HG03135 (cell line): ENCODE measurements around the gene RAD9B.
"Not testable (repeated sequence)": the region's sequence is repeated elsewhere in the genome, so short reads cannot be mapped to it uniquely, and the experiment has no call there.

ENCODE experiments used
- ATAC-seq: cut with Tn5 transposase; IDR thresholded peaks from one replicate; pipeline ENCODE4 v1.9.1; 2021; ENCODE audit warnings: mild to moderate bottlenecking, moderate library complexity; ENCODE audit not compliant: unreplicated experiment

Gene RAD9B

GRCh38 chr12:110520876-110521712 is 19.0 kb downstream of the RAD9B start:
- not testable (repeated sequence) for ATAC-seq

- no peak for ATAC-seq
Measured at GRCh38 chr12:110528277-110528839, 26.2 kb downstream of the RAD9B start.

- ATAC-seq = no peak
Measured at GRCh38 chr12:110530511-110530910, 28.4 kb downstream of the RAD9B start.

GRCh38 chr12:110531741-110532333 is 29.7 kb downstream of the RAD9B start:
- ATAC-seq = peak; percentile 90

GRCh38 chr12:110532644-110533043 is 30.5 kb downstream of the RAD9B start:
- no peak for ATAC-seq

DNA sequence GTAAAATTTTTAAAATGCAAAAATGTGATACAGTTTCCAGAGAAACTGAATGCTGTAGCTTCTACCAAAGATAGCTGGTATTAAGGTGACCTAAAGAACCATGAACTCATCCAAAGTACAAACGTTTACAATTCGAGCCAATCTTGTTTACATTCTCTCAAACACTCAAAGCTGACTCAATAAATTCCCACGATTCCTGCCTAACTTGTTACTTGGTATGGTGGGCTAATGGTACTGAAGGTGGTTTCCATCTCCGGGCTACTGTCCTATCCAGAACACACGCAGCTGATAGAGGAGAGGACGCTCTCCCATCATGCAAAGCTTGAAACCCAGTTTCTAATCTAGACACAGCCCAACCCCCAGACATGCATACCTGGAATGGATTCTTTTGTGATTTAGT is 31.5 kb downstream of the RAD9B start:
- ATAC-seq = no peak

DNA sequence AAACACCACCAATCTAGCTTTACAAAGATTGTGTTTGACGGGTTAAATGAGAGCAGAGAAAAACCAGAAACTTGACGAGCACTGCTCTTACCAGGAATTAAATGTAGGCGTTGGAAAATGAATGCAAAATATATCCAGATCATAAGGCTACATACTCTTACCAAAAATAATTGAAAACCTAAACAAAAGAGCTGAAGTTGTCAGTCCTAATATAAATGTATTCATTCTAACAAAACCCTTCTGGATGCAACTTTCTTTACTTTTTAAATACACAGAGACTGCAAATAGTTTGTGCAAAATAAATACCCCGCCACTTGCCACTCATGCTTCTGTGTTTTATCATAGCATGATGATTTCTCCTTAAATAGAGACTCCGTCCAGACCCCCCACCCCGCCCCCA is 32.7 kb downstream of the RAD9B start:
- no peak for ATAC-seq

GRCh38 chr12:110536834-110537604 is 34.9 kb downstream of the RAD9B start:
- ATAC-seq = no peak

GRCh38 chr12:110537605-110538409 is 35.7 kb downstream of the RAD9B start:
- no peak for ATAC-seq

DNA sequence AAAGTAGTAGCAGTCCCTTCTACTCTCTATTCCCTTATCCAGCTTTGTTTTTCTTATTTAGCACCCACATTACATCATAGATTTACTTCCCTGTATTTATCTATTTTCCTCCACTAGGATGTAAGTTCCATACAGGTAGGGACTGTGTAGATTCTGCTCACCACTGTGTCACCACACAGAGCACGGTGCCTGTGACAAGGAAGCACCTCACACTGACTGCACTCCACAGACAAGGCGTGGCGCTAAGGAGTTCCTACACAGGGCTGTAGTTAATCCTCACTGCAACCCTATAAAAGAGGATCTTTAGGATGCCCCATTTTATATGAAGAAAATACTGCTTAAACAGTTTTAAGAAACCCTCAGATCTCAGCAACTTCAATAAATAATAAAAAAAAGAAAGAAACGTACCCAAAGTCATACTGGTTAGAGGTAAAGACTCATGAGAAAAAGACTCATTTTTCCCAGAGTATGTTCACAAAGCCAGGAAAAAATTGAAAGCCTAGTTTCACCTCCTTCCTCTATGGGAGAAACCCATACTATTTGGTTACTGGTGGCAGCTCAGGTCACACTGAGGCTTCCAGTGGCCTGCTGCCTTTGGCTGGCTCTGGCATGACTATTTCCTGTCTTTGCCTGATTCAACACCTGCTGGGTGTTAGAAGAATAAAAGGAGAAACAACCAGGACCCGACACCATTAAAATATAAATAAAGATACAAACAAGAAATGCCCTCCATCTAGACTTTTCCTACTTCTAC is 36.9 kb downstream of the RAD9B start:
- ATAC-seq = no peak

GRCh38 chr12:110540048-110540447 is 37.9 kb downstream of the RAD9B start:
- ATAC-seq = no peak

- ATAC-seq = no peak
Measured at GRCh38 chr12:110543252-110543959, 41.3 kb downstream of the RAD9B start.

- ATAC-seq = no peak
Measured at GRCh38 chr12:110543965-110544364, 41.8 kb downstream of the RAD9B start.

- not testable (repeated sequence) for ATAC-seq
Measured at GRCh38 chr12:110545259-110545658, 43.1 kb downstream of the RAD9B start.

- no peak for ATAC-seq
Measured at GRCh38 chr12:110545812-110546211, 43.7 kb downstream of the RAD9B start.

GRCh38 chr12:110546339-110546738 is 44.2 kb downstream of the RAD9B start:
- no peak for ATAC-seq

DNA sequence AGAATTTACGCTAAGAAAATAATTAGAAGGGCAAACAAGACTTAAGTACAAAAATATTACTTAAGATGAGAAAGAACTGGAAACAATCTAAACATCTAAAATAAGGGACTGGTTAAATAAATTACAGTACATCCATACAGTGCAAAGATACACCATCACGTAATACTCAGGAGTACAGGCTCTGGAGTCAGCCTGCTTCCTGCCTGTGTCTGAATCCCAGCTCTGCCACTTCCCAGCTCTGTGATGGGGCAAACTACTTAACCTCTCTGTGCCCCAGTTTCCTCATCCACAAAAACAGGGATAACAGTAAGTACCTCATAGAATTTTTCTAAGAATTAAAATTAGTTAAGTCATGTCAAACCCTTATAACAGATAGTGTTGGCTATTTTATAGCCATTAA is 45.0 kb downstream of the RAD9B start:
- no peak for ATAC-seq

DNA sequence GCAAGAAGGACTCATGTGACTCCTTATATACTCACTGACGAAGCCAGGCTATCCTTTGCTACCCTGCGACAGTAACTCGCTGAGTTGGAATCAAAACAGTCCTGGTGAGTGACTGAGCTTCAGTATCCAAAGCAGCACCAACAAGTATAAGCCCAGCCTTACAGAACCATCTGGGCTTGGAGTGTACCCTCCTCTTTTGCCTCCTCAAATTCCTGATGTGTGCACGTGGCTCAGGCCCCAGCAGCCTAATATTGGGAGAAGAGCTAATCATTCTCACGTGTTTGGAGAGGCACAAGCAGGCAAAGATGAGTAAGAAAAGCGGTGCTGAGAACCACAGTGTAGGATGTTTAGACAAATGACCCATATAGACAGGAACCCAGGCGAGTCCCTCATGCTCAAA is 46.5 kb downstream of the RAD9B start:
- no peak for ATAC-seq

- no peak for ATAC-seq
Measured at GRCh38 chr12:110549716-110550115, 47.6 kb downstream of the RAD9B start.
